Astrocyte (in vitro differentiated cells and primary cell): ENCODE measurements around the gene TMEM238L. TPM values are rescaled to one million over a fixed set of nuclear protein-coding genes. Genes with fewer than 3 reads are reported as not detected.

Experiments
- DNase-seq: peaks from one replicate; pipeline ENCODE4 v3.0.0-alpha.2; 2010; ENCODE audit warnings: low read depth
- FAIRE-seq: peaks from 2 replicates; lab custom pipeline; 2011; peaks lifted over from hg19 to GRCh38; lab: Jason Lieb, UNC
- H2AFZ ChIP-seq: 2 replicates; pipeline ENCODE4 v1.6.0; 2012; ENCODE audit warnings: low read depth, low read length, inconsistent platforms
- H3K27ac ChIP-seq: 2 replicates; pipeline ENCODE4 v1.5.1; 2011; ENCODE audit warnings: low read depth, low read length, inconsistent platforms
- H3K27me3 ChIP-seq: 2 replicates; pipeline ENCODE4 v1.6.0; 2011; ENCODE audit warnings: low read length, inconsistent platforms; ENCODE audit not compliant: insufficient read depth
- H3K36me3 ChIP-seq: 2 replicates; pipeline ENCODE4 v1.5.1; 2011; ENCODE audit warnings: low read length, inconsistent platforms; ENCODE audit not compliant: insufficient read depth
- H3K4me1 ChIP-seq: 2 replicates; pipeline ENCODE4 v1.5.1; 2011; ENCODE audit warnings: low read length, inconsistent platforms; ENCODE audit not compliant: insufficient read depth
- H3K4me2 ChIP-seq: 2 replicates; pipeline ENCODE4 v1.6.0; 2012; ENCODE audit warnings: low read length, inconsistent platforms
- H3K4me3 ChIP-seq: 2 replicates; pipeline ENCODE4 v1.5.1; 2011; ENCODE audit warnings: low read depth, mild to moderate bottlenecking, low read length, inconsistent platforms; ENCODE audit not compliant: insufficient read depth
- H3K79me2 ChIP-seq: 2 replicates; pipeline ENCODE4 v1.6.0; 2012; ENCODE audit warnings: mild to moderate bottlenecking, low read length, inconsistent platforms; ENCODE audit not compliant: insufficient read depth
- H3K9ac ChIP-seq: 2 replicates; pipeline ENCODE4 v1.6.0; 2012; ENCODE audit warnings: mild to moderate bottlenecking, low read length, inconsistent platforms
- H3K9me3 ChIP-seq: 2 replicates; pipeline ENCODE4 v1.5.1; 2012; ENCODE audit warnings: low read depth, mild to moderate bottlenecking, low read length, inconsistent platforms; ENCODE audit not compliant: insufficient read depth
- H4K20me1 ChIP-seq: 2 replicates; pipeline ENCODE4 v1.6.0; 2012; ENCODE audit warnings: low read length, inconsistent platforms; ENCODE audit not compliant: insufficient read depth
- H3K27ac Mint-ChIP-seq: one replicate; pipeline ENCODE4 v1.8.0; 2021; ENCODE audit warnings: mild to moderate bottlenecking, mixed read lengths; ENCODE audit not compliant: unreplicated experiment
- H3K27me3 Mint-ChIP-seq: one replicate; pipeline ENCODE4 v1.8.0; 2021; ENCODE audit warnings: low read depth, mixed read lengths; ENCODE audit not compliant: unreplicated experiment
- H3K36me3 Mint-ChIP-seq: one replicate; pipeline ENCODE4 v1.8.0; 2021; ENCODE audit warnings: low read depth, mixed read lengths; ENCODE audit not compliant: unreplicated experiment
- H3K4me1 Mint-ChIP-seq: one replicate; pipeline ENCODE4 v1.8.0; 2021; ENCODE audit warnings: low read depth, mixed read lengths; ENCODE audit not compliant: unreplicated experiment
- H3K4me3 Mint-ChIP-seq: one replicate; pipeline ENCODE4 v1.8.0; 2021; ENCODE audit warnings: mild to moderate bottlenecking, moderate library complexity, mixed read lengths; ENCODE audit not compliant: unreplicated experiment
- H3K9me3 Mint-ChIP-seq: one replicate; pipeline ENCODE4 v1.8.0; 2021; ENCODE audit warnings: mild to moderate bottlenecking, mixed read lengths; ENCODE audit not compliant: unreplicated experiment
- CTCF ChIP-seq: IDR thresholded peaks from 2 replicates; pipeline ENCODE4 v1.5.1; 2011; ENCODE audit warnings: low read depth, mild to moderate bottlenecking, inconsistent platforms, low read length, moderate library complexity; ENCODE audit not compliant: insufficient read depth
- EZH2 ChIP-seq: IDR thresholded peaks from 2 replicates; pipeline ENCODE4 v1.6.1; 2012; ENCODE audit warnings: mild to moderate bottlenecking, low read length, inconsistent platforms; ENCODE audit not compliant: insufficient read depth
- total RNA-seq: library from RNA; stranded (reverse); gene quantifications from 2 replicates; pipeline ENCODE4 v1.2.1, GENCODE V29; 2021

Gene TMEM238L
- total RNA-seq, 1 donor from 2014 or later: not detected

GRCh38 chr17:10844621-10845387 lies 40.9 kb upstream of the TMEM238L start:
- peaks cover 7% of the 10 kb centered on the region for H3K9me3 Mint-ChIP-seq
- no peaks in the 10 kb centered on the region for H3K36me3 Mint-ChIP-seq
- H3K36me3 ChIP-seq: no peaks in the 10 kb centered on the region
- peak overlapping the region; percentile 42 for H3K27ac Mint-ChIP-seq
- no peak overlapping the region for H3K27ac ChIP-seq
- H2AFZ ChIP-seq: peak overlapping the region; percentile 77
- peak overlapping the region; percentile 86 for H3K4me2 ChIP-seq
- H3K4me3 ChIP-seq: peak overlapping the region; percentile 38
- peaks cover 8% of the 10 kb centered on the region for H3K4me1 Mint-ChIP-seq
- H4K20me1 ChIP-seq: no peaks in the 10 kb centered on the region
- H3K9ac ChIP-seq: peak overlapping the region; percentile 36
- peak; percentile 28 for DNase-seq
- H3K27me3 Mint-ChIP-seq: peaks cover 32% of the 10 kb centered on the region
- H3K9me3 ChIP-seq: no peaks in the 10 kb centered on the region
- H3K4me3 Mint-ChIP-seq: peak overlapping the region; percentile 85
- H3K79me2 ChIP-seq: no peaks in the 10 kb centered on the region
- H3K27me3 ChIP-seq: no peaks in the 10 kb centered on the region
- no peaks in the 10 kb centered on the region for H3K4me1 ChIP-seq
- TF ChIP-seq CTCF: peak; percentile 76
- TF ChIP-seq EZH2: no peak
- no peak for FAIRE-seq

GRCh38 chr17:10843811-10844210 lies 39.9 kb upstream of the TMEM238L start:
- no peaks in the 10 kb centered on the region for H3K79me2 ChIP-seq
- H2AFZ ChIP-seq: peak overlapping the region; percentile 26
- Mint-ChIP-seq H3K27ac (no peak overlapping the region), H3K4me3 (no peak overlapping the region), H3K27me3 (peaks cover 27% of the 10 kb centered on the region), H3K9me3 (peaks cover 7% of the 10 kb centered on the region), H3K36me3 (no peaks in the 10 kb centered on the region), H3K4me1 (peaks cover 8% of the 10 kb centered on the region)
- H3K27me3 ChIP-seq: no peaks in the 10 kb centered on the region
- H3K4me3 ChIP-seq: no peak overlapping the region
- H3K9ac ChIP-seq: no peak overlapping the region
- no peak overlapping the region for H3K27ac ChIP-seq
- FAIRE-seq: no peak
- DNase-seq: no peak
- no peaks in the 10 kb centered on the region for H3K9me3 ChIP-seq
- TF ChIP-seq EZH2 (no peak), CTCF (no peak)
- H4K20me1 ChIP-seq: no peaks in the 10 kb centered on the region
- no peaks in the 10 kb centered on the region for H3K4me1 ChIP-seq
- no peak overlapping the region for H3K4me2 ChIP-seq
- H3K36me3 ChIP-seq: no peaks in the 10 kb centered on the region

- Histone ChIP-seq H4K20me1 (no peaks in the 10 kb centered on the region), H3K9me3 (no peaks in the 10 kb centered on the region), H3K9ac (no peak overlapping the region), H3K4me3 (no peak overlapping the region), H3K4me2 (no peak overlapping the region), H2AFZ (no peak overlapping the region), H3K36me3 (no peaks in the 10 kb centered on the region), H3K27ac (no peak overlapping the region), H3K79me2 (no peaks in the 10 kb centered on the region), H3K27me3 (no peaks in the 10 kb centered on the region), H3K4me1 (no peaks in the 10 kb centered on the region)
- peaks cover 27% of the 10 kb centered on the region for H3K27me3 Mint-ChIP-seq
- no peak for FAIRE-seq
- H3K4me3 Mint-ChIP-seq: no peak overlapping the region
- no peak overlapping the region for H3K27ac Mint-ChIP-seq
- DNase-seq: no peak
- TF ChIP-seq EZH2 (no peak), CTCF (no peak)
- H3K4me1 Mint-ChIP-seq: peaks cover 8% of the 10 kb centered on the region
- H3K36me3 Mint-ChIP-seq: no peaks in the 10 kb centered on the region
- H3K9me3 Mint-ChIP-seq: peaks cover 2% of the 10 kb centered on the region
Measured at GRCh38 chr17:10842658-10843057, 38.8 kb upstream of the TMEM238L start.
